Measurements from ENCODE around the gene DFFA.
"Not testable (repeated sequence)": the region's sequence is repeated elsewhere in the genome, so short reads cannot be mapped to it uniquely, and the experiment has no call there.

GRCh38 chr1:10506046-10506676, 33.8 kb upstream of the DFFA start:
- TF ChIP-seq TCF12 (IDR thresholded peaks at IDR 0.05); CTCF (IDR thresholded peaks at IDR 0.05); RCOR1 (IDR thresholded peaks at IDR 0.05; ENCODE audit: low read length); EP300 (IDR thresholded peaks at IDR 0.05; ENCODE audit: borderline replicate concordance in 1 of 2, low read depth in 1 of 2, low read length in 1 of 2); MAX (IDR thresholded peaks at IDR 0.05; ENCODE audit: low read depth); NRF1 (IDR thresholded peaks at IDR 0.05; ENCODE audit: low read depth, low read length); TAF1 (IDR thresholded peaks at IDR 0.05; ENCODE audit: borderline replicate concordance, low read depth, low read length); POLR2AphosphoS5 (IDR thresholded peaks at IDR 0.05; ENCODE audit: low read depth, low read length); SIN3A (IDR thresholded peaks at IDR 0.05; ENCODE audit: borderline replicate concordance, low read depth, low read length); GATA2 (CRISPR knock-in tag; IDR thresholded peaks at IDR 0.05); IRF3 (IDR thresholded peaks at IDR 0.05; ENCODE audit: low read depth, low read length); JUND (IDR thresholded peaks at IDR 0.05): not testable (repeated sequence)

All from SK-N-SH (cell line).